ENCODE data around the gene BORCS6.
"Not testable (repeated sequence)": the region's sequence is repeated elsewhere in the genome, so short reads cannot be mapped to it uniquely, and the experiment has no call there.

Gene BORCS6

DNA sequence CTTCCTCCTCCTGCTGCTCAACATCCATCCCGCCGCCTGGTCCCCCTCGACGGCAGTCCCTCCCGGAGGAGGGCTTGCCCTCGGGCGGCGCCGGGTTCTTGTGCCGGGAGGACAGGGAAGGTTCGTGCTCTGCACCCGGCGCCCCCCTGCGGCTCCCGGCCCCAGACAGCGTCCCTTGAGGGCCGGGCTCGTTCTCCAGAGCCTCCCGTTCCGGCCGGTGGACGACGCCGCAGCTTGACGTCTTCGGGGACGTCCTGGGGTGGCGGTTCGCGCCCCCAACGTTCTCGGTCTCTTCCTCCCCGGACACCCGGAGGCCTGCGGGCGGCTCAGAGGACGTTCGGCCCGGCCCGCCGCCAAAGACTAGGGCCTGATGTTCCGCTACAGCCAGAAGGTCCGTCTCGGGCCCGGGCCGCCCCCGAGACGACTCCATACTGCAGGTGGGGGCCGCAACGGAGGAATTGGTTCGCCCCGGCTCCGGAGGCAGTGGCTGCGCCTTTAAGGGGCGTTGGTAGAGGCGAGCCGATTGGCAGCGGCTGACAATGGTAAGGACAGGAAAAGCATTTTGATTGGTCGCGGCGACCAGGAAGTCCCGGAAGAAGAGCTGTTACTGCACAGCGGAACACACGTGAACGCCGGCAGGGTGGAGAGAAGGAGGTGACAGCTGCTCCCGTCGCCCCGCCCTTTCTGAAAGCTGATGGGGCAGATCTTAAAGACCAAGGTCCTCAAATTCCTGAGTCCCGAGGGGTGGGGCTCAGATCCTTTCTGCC, at the start of gene BORCS6:
Gene BORCS6 (minus strand): TSS at position 470 of the 767 bp plus-strand sequence. CDS start 40 bp downstream, at position 430.
- DNase-seq (ENCODE audit: low spot score) = peak; percentile 99

DNA sequence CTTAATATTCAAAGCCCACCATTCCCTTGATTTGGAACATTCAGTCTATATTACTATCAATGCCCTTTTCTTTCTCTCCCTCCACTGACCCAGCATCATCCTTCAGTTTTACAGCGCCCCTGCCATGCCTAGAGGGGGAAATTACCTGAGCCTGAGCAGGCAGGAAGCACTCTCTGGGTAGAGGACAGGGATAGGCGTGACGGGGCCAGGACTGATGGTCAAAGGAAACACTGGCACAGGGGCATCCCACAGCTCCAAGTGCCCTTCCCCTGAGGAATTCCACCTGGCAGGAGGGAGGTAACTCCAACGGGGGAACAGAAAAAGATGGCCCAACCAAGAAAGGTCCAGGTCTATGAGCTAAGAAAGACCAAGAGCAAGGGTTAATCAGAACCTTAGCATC, 47.9 kb upstream of the BORCS6 start:
- DNase-seq (ENCODE audit: low spot score) = no peak

DNA sequence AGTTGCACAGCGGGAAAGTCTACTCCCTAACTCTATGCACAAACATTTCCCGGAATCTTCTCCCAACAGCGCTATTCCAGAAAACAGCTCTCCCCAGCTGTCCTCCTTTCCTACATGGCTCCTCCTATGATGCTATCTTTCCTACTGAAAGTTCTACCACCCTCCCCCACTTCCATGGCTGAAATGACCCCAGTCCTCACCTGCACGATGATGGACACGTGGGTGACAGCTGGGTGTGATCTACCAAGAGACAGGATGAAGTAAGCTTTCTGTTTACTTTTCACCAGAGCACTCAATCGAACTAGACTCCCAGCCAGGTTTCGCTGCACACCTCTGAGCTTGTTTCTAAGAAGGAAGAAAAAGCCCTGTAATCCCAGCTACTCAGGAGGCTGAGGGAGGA, 47.2 kb upstream of the BORCS6 start:
- DNase-seq (ENCODE audit: low spot score) = no peak

DNA sequence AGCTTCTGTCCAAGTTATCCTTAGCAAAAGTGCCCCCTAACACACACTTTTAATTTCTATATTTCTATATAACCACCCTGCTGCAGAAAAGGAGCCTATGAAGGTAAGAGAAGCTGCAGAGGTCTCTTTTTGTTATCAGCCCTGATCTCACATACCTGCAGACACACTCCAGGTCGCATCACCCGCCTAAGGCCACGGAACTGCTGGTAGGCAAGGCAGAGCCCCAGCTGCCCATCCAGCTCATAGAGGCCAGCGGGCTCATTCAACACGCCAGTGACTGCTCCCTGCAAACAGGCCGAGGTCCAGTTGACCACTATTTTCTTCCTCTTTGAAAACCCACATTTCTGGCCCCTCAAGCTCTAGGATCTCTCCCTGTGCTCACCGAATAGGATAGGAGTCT, 45.7 kb upstream of the BORCS6 start:
- DNase-seq (ENCODE audit: low spot score) = no peak

DNA sequence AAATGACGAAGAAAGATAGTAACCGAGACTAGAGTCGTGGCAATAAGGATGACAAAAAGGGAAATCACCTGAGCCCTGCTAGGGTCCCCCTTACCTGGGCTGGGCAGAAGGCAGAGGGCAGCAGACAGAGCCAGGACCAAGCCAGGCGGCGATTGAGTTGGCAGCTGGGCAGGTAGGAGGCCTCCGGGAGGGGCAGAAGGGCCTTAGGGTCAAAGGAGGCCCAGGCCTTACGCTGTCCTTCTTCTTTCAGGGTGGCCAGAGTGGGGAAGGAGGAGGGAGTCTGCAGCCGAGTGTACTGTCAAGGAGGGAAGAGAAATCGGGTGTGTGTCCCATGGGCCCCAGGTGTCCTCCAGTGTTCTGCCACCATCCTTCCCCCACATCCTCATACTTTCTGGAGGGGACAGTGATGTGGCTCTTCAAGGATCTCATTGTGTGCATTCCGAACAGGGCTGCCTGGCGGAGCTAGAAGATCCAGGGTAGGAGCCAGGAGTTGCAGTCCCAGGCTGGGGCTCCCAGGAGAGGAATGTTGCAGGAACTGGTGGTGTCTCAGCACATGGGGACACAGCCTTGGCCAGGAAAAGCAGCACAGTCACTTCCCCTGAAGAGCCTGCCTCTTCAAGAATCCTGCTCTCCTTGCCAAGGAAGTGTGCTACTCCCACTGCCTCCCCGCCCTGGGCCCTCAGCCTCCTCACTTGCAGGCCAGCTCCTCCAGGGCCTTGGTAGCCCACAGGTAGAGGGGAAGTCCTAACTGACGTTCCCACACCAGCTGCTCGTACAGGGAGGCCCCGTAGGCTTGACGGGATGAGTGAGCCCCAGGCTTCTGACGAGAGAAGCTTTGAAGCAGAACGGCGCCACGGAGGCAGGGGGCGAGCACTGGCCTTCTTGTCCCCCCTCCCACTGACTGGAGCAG, 44.6 kb upstream of the BORCS6 start:
- DNase-seq (ENCODE audit: low spot score) = no peak

DNA sequence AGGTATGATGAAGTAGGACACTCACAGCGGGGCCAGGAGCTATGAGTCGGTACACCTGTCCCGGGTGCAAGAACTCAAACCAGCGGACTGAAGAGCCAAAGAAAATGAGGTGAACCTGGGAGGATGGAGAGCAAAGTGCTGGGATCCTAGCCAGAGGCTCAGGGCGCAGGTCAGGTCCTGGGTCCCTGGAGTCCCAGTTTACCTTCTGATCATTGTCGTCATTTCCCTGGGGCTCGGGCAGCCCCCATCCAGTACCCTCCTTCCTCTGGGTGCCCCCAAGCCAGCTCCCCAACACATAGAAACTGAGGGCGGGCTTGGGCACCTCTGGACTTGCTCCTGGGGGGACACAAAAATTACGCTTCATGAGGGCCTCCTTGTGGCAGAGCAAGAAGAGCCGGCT, 41.7 kb upstream of the BORCS6 start:
- DNase-seq (ENCODE audit: low spot score) = no peak

DNA sequence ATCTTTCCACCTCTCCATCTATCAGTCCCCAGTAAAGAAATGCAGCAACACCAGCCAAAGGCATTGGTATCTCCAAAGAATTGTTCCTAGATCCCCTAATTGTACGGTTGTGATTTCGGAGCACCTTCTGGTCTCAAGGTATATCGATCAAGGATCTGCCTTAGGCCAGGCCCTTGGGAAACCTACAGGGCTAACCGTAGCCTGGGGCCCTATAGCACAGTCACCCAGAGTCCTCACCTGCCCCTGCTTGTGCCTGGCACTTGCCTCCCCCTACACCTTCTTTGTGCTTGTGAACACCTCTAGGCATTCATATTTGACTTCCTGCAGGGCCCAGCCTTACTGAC, 37.2 kb upstream of the BORCS6 start:
- DNase-seq (ENCODE audit: low spot score) = no peak

DNA sequence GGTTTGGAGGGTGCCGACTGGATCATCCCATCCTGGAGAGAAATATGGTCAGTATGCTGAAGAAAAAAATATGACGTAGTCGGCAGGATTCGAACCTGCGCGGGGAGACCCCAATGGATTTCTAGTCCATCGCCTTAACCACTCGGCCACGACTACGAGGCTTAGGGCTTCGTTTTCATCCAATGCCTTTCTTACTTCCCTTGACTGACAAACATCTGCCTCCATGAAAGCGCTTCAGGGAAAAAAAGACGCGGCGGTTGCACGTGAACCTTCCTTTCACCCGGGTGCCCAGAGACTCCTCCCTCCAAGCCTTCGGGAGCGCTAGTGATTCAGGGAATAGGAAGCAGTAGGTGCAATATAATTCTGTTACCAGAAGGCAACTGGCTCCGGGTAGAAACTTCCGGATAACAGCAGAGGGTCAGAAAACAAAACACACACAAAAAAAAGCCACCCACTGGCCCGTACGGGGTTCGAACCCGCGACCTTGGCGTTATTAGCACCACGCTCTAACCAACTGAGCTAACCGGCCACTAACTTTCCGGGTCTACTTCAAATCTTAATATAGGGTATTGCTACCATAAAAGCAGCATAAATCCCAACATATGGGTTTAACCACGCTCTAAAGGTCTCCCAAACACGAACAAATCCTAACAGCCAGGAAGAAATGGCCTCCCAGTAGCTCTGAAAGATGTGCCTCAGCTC, 36.7 kb upstream of the BORCS6 start:
- DNase-seq (ENCODE audit: low spot score) = peak; percentile 94

DNA sequence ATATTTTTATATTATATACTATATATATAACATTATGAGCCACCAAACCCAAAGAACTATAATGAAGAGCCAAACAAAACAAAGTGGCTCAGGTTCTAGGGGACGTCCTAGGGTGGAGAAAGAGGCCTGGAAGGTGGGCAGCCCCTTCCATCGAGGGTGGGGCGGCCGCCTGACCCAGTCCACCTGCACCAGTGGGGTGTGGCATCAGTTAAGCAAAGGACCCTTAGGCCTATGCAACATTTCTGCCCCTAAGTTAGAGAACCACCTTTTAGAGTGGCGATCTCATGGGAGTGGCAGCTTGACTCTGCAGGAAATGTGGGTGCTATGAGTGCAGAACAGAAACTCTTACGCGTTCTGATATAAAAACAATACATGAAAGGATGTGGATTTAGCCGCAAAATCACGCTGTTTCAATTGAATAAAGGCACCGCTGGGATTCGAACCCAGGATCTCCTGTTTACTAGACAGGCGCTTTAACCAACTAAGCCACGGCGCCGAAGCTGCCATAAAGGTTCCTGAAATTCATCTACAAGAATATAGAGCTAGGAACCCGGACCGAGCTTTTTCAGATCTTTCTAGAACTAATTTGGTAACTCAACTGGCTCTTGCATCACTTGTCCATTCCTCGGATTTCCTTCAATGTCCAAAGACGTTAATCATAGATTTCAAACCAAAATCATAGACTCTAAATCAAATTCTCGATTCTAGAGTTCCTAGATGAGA, 36.0 kb upstream of the BORCS6 start:
- peak; percentile 71 for DNase-seq (ENCODE audit: low spot score)

DNA sequence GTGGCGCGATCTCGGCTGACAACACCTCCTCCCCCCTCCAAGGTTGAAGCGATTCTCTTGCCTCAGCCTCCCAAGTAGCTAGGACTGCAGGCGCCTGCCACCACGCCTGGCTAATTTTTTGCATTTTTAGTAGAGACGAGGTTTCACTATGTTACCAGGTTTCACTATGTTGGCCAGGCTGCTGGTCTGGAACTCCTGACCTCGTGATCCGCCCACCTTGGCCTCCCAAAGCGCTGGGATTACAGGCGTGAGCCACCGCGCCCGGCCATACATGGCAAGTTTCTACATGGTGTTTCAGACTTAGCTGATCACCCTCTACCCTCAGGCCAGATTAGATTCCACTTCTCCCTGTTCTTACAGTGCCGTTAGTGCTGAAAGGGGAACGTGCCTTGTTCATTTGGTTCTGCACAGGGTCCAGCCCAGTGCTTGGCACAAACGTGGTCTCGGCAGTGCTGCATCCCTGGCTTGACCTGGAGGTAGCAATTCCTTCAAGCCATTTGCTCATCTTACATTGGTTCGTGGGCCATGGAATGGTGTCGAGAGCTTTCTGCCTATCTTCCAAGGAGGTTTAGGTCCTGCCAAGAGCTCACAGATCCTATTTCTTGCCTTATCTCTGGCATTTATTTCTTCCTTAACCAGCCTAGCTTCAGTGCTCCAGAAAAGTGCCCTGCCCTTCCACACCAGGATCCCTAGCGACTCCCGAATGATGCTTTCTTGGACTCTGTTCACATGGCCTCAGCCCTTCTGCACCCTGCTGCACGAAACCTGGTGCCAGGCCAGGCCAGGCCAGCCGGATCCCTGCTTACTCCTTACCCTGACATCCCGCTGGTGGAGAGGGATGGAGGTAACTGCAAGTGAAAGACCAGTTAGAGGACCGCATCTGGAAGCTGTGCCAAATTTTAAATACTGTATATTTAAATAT, 35.2 kb upstream of the BORCS6 start:
- no peak for DNase-seq (ENCODE audit: low spot score)

DNA sequence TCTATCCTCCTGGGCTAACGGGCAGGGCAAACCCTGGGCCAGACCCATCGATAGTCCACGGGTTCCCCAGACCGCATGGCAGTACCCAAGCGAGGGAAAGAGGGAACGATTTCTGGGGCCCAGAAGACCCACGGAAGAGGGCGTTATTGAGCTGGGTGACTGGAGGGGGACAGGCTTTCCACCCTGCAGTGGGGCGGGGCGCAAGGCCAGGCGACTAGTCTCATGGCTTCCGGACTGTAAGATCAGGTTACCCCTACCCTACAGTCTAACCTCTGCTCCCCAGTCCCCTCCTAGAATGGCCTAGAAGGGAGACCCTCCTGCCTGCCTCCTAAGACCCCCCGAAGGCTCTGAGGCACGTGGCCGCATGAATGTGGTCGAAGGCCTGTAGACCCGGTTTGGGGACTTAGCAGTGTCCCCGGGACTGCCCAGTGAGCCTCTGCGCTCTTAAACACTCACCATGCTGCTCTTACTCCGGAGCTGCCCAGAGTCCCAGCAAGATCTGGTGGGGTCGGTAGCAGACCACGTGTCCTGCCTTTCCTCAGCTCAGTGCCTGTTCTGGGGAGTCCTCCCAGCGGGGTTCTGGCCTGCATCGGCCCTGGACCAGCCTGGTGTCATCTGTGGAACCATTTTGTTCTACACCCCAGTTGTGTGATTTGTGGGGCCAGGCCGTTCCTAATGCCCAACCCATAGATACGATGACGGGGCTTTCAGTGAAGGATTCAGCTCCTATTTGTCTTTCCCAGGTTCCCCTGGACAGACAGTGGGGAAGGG, 33.6 kb upstream of the BORCS6 start:
- peak; percentile 90 for DNase-seq (ENCODE audit: low spot score)

DNA sequence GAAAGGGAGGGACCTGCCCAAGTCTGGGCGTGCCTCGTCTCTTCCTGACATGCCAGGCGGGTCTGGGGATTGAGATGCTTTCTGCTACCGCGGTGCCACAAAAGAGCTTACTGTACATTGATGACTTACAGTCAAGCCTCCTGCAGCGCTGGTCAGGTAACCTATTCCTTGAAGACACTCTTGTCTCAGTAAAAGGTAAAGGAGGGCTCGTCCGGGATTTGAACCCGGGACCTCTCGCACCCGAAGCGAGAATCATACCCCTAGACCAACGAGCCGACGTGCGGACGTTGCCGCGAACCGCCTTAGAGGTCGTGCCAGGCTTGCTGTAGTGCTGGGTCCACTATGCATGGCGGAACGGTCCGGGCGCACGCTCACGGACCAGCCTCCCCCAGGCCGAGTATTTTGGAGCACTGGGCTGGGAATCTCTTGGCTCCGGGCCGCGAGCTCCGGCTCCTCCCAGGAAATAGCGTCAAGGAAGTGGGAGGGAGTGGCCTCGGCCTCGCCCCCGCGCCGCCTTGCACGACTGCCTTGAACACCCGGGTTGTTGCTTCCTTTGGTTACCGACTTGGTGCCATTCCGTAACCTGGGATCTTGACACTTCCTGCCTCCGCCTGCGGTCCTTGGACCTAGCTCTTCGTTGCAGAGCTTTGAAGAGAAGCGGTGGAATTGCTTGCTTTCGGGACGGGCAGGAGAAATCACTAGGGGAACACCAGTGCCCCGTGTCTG, 32.8 kb upstream of the BORCS6 start:
- DNase-seq (ENCODE audit: low spot score) = peak; percentile 94

DNA sequence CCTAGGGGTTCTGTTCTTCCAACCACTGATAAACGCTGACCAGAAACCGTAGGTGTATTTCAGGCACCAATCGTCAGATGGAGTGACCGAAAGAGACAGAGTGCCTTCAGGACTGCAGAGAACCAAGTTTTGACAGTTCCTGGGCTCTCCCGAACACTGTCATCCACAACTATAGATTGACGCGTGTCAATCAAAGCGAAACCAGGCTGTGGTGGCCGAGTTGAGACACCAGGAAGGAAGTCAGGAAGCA, 32.3 kb upstream of the BORCS6 start:
- DNase-seq (ENCODE audit: low spot score) = peak; percentile 94

DNA sequence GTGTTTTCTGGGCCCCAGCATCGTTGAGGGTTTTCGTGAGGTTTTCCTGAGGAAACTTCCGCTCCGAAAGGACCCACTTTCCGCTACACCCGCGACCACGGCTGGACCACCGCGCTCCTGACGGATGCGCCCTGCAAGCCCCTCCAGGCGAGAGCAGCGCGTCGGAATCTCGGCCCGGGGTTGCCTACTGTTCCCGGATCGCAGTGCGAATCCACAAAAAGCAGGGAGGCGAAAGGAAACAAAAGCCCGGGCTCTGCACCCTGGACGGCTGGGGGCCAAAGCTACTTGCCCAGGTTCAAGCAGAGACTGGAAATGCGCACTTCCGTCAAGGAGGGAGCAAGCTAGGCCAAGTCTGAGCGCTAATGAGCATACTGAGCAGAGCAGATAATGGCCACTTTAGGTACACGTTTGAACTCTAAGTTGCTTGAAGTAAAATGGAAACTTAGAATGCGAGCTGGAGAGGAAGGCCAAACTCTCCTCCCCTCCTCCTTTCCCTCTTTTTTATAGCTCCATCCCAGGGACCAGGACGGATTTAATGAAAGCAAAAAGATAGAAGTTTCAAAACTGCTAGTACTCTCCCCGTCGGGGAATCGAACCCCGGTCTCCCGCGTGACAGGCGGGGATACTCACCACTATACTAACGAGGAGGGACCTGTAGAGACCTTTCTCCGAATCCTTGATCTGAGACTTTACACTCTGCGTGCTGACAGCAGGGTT, 31.8 kb upstream of the BORCS6 start:
- peak; percentile 91 for DNase-seq (ENCODE audit: low spot score)

DNA sequence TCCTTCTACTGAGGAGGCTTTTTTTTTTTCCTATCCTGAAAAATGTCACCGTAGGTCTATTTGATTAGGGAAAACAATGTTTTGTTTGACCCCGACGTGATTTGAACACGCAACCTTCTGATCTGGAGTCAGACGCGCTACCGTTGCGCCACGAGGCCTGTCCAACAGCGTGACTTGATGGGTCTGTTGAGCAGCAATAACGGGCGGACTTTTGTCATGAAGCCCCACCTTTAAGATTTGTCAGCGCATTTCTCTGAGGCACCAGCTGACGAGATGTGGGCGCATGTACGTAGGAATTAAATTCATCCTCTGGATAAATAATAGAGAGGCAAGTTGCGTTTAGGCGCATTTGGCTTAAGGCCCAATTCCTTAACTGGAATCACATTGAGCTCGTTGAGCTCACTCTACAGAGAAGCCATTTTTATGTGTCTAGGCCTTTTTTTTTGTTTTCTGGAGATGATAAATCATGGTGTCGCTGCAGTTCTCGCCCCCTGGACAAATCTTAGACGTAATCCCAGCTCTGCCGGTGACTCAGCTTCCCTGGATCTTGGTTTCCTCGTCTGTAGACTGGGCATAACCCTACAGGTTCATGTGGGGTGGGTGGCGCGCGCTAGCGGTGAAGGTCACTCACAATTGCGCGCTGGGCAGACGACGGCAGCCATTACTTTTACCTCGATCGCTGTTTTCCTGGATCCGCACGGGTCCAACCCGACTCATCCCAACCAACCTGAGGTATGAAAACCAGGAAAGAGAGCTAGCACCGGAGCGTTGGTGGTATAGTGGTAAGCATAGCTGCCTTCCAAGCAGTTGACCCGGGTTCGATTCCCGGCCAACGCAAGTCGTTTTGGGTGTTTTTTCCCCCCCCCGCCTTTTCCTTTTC, 31.0 kb upstream of the BORCS6 start:
- peak; percentile 92 for DNase-seq (ENCODE audit: low spot score)

DNA sequence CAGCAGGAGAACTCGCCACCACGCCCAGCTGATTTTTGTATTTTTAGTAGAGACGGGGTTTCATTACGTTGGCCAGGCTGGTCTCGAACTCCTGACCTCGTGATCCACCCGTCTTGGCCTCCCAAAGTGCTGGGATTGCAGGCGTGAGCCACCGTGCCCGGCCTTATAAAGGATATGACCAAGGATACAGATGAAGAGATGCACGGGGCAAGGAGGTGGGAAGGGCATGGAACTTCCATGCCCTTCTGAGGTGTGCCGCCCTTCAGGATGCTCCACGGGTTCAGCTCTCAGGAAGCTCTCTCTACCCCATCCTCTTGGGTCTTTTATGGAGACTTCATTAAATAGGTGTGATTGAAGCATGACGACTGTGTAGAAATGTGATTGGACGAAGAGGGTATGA, 24.0 kb upstream of the BORCS6 start:
- DNase-seq (ENCODE audit: low spot score) = not testable (repeated sequence)

DNA sequence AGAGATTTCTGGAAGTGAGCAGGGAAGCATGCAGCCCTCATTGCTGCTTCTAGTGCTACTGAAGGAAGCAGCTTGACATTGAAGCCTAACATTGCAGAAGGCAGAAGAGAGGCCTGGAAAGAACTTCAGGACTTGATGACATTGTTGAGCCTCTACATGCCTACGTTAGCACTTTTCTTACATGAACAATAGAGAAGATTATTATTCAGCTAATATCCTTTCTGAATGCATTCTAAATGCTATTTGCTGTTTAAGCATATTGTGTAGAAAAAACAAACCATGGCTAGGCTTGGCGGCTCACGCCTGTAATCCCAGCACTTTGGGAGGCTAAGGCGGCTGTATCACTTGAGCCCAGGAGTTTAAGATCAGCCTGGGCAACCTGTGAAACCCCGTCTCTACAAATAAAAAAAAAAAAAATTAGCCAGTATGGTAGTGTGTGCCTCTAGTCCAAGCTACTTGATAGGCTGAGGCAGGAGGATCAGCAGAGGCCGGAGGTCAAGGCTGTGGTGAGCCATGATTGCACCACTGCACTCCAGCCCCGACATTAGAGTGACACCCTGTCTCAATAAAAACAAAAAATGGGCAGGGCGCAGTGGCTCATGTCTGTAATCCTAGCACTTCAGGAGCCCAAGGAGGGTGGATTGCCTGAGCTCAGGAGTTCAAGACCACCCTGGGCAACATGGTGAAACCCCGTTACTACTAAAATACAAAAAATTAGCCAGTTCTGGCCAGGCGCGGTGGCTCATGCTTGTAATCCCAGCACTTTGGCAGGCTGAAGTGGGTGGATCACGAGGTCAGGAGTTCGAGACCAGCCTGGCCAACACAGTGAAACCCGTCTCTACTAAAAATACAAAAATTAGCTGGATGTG, 22.6 kb upstream of the BORCS6 start:
- no peak for DNase-seq (ENCODE audit: low spot score)
